K562 (cell line): ENCODE measurements around the gene TEX53.

Source experiments
- CTCF ChIP-seq, 3 experiments: IDR thresholded peaks in 2 of 3; conservative IDR thresholded peaks in 1 of 3; 2 replicates each; pipeline ENCODE4 v1.5.1; 2011 to 2012; ENCODE audit warnings: low read length in 3 of 3, mild to moderate bottlenecking in 3 of 3, control low read depth in 2 of 3, improper control_type of control experiment in 1 of 3, inconsistent platforms in 1 of 3, low read depth in 1 of 3, mixed read lengths in 1 of 3, moderate library complexity in 1 of 3; ENCODE audit not compliant: insufficient read depth in 2 of 3
- CXXC5 ChIP-seq: fragments of 250-450 bp; sonication (Bioruptor Pico); IDR thresholded peaks from 2 replicates; pipeline ENCODE4 v1.8.0; 2022; ENCODE audit warnings: inconsistent platforms, mild to moderate bottlenecking, moderate library complexity
- EZH2 ChIP-seq: IDR thresholded peaks from 2 replicates; pipeline ENCODE4 v1.6.1; 2012; ENCODE audit warnings: low read depth, mild to moderate bottlenecking, inconsistent platforms, low read length, borderline replicate concordance
- JUND ChIP-seq, 2 experiments: IDR thresholded peaks; 2 replicates in 1 of 2; 3 replicates in 1 of 2; pipeline ENCODE4 v1.6.1; 2011; ENCODE audit warnings: borderline replicate concordance in 2 of 2, low read depth in 2 of 2, low read length in 2 of 2, improper control_type of control experiment in 1 of 2, missing biosample characterization in 1 of 2, missing genetic modification characterization in 1 of 2, missing genetic modification reagents in 1 of 2
- POLR2A ChIP-seq: fragments of 450-650 bp; conservative IDR thresholded peaks from 2 replicates; pipeline ENCODE4 v1.6.1; 2016
- ZNF707 ChIP-seq: fragments of 250-450 bp; sonication (Bioruptor Pico); conservative IDR thresholded peaks from 2 replicates; pipeline ENCODE4 v1.8.0; 2022; ENCODE audit warnings: inconsistent platforms, mild to moderate bottlenecking, moderate library complexity

DNA sequence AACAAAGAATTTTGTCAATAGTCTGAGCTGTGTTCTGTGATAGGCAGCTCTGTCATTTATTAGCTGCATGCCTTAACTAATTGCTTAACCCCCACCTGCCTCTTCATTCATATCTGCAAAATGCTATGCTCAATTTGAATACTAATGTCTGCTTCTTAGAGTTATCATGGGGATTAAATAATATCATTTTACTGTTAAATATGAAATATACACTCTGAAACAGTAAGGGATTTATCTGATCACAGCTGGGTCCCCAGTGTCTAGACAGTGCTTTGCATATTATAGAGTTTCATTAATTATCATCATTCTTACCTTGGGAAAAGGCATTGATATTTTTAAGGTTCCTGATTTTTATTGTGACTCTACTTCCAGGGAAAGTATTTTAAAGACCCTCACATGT, 12.4 kb upstream of the TEX53 start:
- TF ChIP-seq JUND (IDR thresholded peaks at IDR 0.05; ENCODE audit: borderline replicate concordance, low read depth, low read length): no peak
- TF ChIP-seq JUND (tag; IDR thresholded peaks at IDR 0.05; ENCODE audit: borderline replicate concordance, low read depth, low read length): no peak
- no peak for TF ChIP-seq CTCF (IDR thresholded peaks at IDR 0.05 in 2 of 3, conservative IDR thresholded peaks at IDR 0.05 in 1 of 3; ENCODE audit: insufficient read depth in 2 of 3, low read depth in 1 of 3, low read length in 3 of 3)
- no peak for TF ChIP-seq POLR2A
- no peak for TF ChIP-seq CXXC5 (CRISPR knock-in tag)
- no peak for TF ChIP-seq ZNF707 (CRISPR knock-in tag)
- no peak for TF ChIP-seq EZH2
